K562 (cell line): Measurements from ENCODE around the gene CREB3L4. TPM values are rescaled to one million over a fixed set of nuclear protein-coding genes. Genes with fewer than 3 reads are reported as not detected.

ENCODE experiments used
- CHD4 ChIP-seq: fragments of 200-600 bp; sonication (generic); IDR thresholded peaks from 3 replicates; pipeline ENCODE4 v1.6.1; 2012; ENCODE audit warnings: low read depth, mild to moderate bottlenecking, mixed read lengths, low read length, inconsistent platforms; ENCODE audit not compliant: insufficient read depth, insufficient replicate concordance, poor library complexity, severe bottlenecking
- CUX1 ChIP-seq: fragments of 200-800 bp; sonication (Bioruptor generic); IDR thresholded peaks from 2 replicates; pipeline ENCODE4 v1.6.1; 2016; ENCODE audit warnings: missing genetic modification characterization, missing compliant biosample characterization
- HDAC3 ChIP-seq: fragments of 450-650 bp; IDR thresholded peaks from 2 replicates; pipeline ENCODE4 v1.6.1; 2018; ENCODE audit warnings: borderline replicate concordance, mild to moderate bottlenecking, moderate library complexity; ENCODE audit not compliant: partially characterized antibody
- RNF2 ChIP-seq: sonication (generic); IDR thresholded peaks from 2 replicates; pipeline ENCODE4 v1.6.1; 2016
- TAF1 ChIP-seq: IDR thresholded peaks from 2 replicates; pipeline ENCODE4 v1.6.1; 2011; ENCODE audit warnings: mild to moderate bottlenecking, low read length, moderate library complexity; ENCODE audit not compliant: insufficient read depth, control insufficient read depth, severe bottlenecking; ENCODE audit errors: extremely low read depth
- ZBTB40 ChIP-seq, 2 experiments: fragments of 450-650 bp in 1 of 2; sonication (generic) in 1 of 2; formaldehyde crosslinking in 1 of 2; IDR thresholded peaks; 2 replicates each; pipeline versions ENCODE4 v1.7.1 to v1.9.0; 2016 to 2022; ENCODE audit warnings: inconsistent platforms in 1 of 2, mild to moderate bottlenecking in 1 of 2, missing genetic modification reagents in 1 of 2
- polyA plus RNA-seq, 8 experiments: library from polyadenylated mRNA; depleted of rRNA in 4 of 8; stranded (reverse) in 5 of 8; unstranded in 3 of 8; fragments of >200 nt; fragmentation: Nextera tagmentation in 2 of 8; fragmentation: Illumina TruSeq in 1 of 8; extraction: Ambion mirVana in 2 of 8; extraction: Trizol in 1 of 8; gene quantifications; 2 replicates each; pipeline versions ENCODE4 v1.2.1 to v1.2.3, GENCODE V29; 2011 to 2014; ENCODE audit warnings: inconsistent platforms in 1 of 8, missing spikeins in 1 of 8
- total RNA-seq, 7 experiments: library from RNA; depleted of rRNA in 6 of 7; stranded (reverse); fragments of >200 nt in 6 of 7; fragmentation: Illumina TruSeq in 2 of 7; extraction: Trizol in 2 of 7; gene quantifications; 2 replicates each; pipeline versions ENCODE4 v1.2.1 to v1.2.3, GENCODE V29; 2011 to 2021; ENCODE audit warnings: low replicate concordance in 1 of 7

Gene CREB3L4
- total and polyA plus RNA-seq, 9 of the 15 experiments (the other 6 are each of a cell fraction or from before 2014, with no cell fraction given), result 9.9 to 18.6 (median 13.9) TPM

GRCh38 chr1:153919876-153920852 lies 47.5 kb upstream of the CREB3L4 start (continued):
- no peak for TF ChIP-seq CUX1 (CRISPR knock-in tag)
- TF ChIP-seq CHD4, result peak; percentile 47
- peak; percentile 22 for TF ChIP-seq HDAC3
- peak; percentile 45 for TF ChIP-seq TAF1
- 0 out of 2 replicates have a peak, but pooled peaks have one; percentile 40 for TF ChIP-seq ZBTB40 (IDR thresholded peaks at IDR 0.05)
- TF ChIP-seq ZBTB40 (CRISPR knock-in tag; IDR thresholded peaks at IDR 0.05), result no peak
- TF ChIP-seq RNF2, result peak; percentile 58; the same call in 1 of the 2 replicates
